ENCODE measurements around the gene RHOD.

RHOD gene

DNA sequence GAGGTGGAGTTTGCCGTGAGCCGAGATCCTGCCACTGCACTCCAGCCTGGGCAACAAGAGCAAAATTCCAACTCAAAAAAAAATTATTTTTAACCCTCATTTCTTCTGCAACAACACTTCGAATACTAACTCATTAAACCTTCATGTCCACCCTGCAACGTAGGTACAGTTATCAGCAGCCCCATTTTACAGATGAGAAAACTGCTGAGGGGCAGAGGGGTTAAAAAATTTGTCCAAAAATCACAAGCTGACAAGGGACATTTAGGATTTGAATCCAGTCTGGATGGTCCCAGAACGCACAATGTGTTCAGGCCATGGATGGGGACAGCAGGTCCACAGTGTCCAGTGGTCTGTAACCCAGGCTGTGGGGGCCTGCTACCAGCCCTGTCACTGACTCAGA, 29.0 kb downstream of the RHOD start:
- no peak for TF ChIP-seq USF1 (IDR thresholded peaks at IDR 0.05)

DNA sequence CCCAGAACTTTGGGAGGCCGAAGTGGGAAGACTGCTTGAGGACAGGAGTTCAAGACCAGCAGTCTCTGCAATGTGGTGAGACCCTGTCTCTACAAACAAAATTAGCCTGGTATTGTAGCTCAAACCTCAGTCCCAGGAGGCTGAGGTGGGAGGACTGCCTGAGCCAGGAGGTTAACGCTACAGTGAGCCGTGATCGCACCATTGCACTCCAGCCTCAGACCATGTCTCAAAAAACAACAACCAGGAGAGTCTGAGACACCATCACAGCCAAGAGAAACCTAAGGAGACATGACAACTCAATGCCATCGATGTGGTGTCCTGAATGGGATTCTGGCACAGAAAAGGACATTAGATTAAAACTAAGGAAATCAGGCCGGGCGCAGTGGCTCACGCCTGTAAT, 34.1 kb downstream of the RHOD start:
- TF ChIP-seq EP300 (IDR thresholded peaks at IDR 0.05; ENCODE audit: borderline replicate concordance): no peak
- no peak for TF ChIP-seq TEAD4 (IDR thresholded peaks at IDR 0.05)
- TF ChIP-seq ZBTB7A (IDR thresholded peaks at IDR 0.05; ENCODE audit: low read depth): no peak
- no peak for TF ChIP-seq YY1 (IDR thresholded peaks at IDR 0.05; ENCODE audit: low read depth)
- no peak for TF ChIP-seq RAD21 (IDR thresholded peaks at IDR 0.05; ENCODE audit: low read depth)

GRCh38 chr11:67095214-67095507, 38.5 kb downstream of the RHOD start:
- no peak for TF ChIP-seq NFIC (IDR thresholded peaks at IDR 0.05)
- no peak for TF ChIP-seq RAD21 (IDR thresholded peaks at IDR 0.05; ENCODE audit: low read depth)
- no peak for TF ChIP-seq EGR1 (IDR thresholded peaks at IDR 0.05)
- no peak for TF ChIP-seq FOXM1 (IDR thresholded peaks at IDR 0.05; ENCODE audit: borderline replicate concordance, low read depth)
- TF ChIP-seq TAF1 (IDR thresholded peaks at IDR 0.05; ENCODE audit: low read depth): no peak
- TF ChIP-seq USF1 (IDR thresholded peaks at IDR 0.05): no peak
- TF ChIP-seq, protein P1, sequence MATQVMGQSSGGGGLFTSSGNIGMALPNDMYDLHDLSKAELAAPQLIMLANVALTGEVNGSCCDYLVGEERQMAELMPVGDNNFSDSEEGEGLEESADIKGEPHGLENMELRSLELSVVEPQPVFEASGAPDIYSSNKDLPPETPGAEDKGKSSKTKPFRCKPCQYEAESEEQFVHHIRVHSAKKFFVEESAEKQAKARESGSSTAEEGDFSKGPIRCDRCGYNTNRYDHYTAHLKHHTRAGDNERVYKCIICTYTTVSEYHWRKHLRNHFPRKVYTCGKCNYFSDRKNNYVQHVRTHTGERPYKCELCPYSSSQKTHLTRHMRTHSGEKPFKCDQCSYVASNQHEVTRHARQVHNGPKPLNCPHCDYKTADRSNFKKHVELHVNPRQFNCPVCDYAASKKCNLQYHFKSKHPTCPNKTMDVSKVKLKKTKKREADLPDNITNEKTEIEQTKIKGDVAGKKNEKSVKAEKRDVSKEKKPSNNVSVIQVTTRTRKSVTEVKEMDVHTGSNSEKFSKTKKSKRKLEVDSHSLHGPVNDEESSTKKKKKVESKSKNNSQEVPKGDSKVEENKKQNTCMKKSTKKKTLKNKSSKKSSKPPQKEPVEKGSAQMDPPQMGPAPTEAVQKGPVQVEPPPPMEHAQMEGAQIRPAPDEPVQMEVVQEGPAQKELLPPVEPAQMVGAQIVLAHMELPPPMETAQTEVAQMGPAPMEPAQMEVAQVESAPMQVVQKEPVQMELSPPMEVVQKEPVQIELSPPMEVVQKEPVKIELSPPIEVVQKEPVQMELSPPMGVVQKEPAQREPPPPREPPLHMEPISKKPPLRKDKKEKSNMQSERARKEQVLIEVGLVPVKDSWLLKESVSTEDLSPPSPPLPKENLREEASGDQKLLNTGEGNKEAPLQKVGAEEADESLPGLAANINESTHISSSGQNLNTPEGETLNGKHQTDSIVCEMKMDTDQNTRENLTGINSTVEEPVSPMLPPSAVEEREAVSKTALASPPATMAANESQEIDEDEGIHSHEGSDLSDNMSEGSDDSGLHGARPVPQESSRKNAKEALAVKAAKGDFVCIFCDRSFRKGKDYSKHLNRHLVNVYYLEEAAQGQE (IDR thresholded peaks at IDR 0.05; ENCODE audit: low read depth): no peak
- TF ChIP-seq ZBTB7A (IDR thresholded peaks at IDR 0.05; ENCODE audit: low read depth): no peak
- TF ChIP-seq EP300 (IDR thresholded peaks at IDR 0.05; ENCODE audit: borderline replicate concordance): no peak
- TF ChIP-seq CEBPB (IDR thresholded peaks at IDR 0.05): no peak

GRCh38 chr11:67098799-67099429, 42.3 kb downstream of the RHOD start:
- TF ChIP-seq, protein P2, sequence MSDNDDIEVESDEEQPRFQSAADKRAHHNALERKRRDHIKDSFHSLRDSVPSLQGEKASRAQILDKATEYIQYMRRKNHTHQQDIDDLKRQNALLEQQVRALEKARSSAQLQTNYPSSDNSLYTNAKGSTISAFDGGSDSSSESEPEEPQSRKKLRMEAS (IDR thresholded peaks at IDR 0.05): no peak
- TF ChIP-seq TCF12 (IDR thresholded peaks at IDR 0.05; ENCODE audit: low read depth) (no peak), EP300 (IDR thresholded peaks at IDR 0.05; ENCODE audit: borderline replicate concordance) (no peak), ZBTB7A (IDR thresholded peaks at IDR 0.05; ENCODE audit: low read depth) (no peak), USF1 (IDR thresholded peaks at IDR 0.05) (no peak), FOXM1 (IDR thresholded peaks at IDR 0.05; ENCODE audit: borderline replicate concordance, low read depth) (no peak), EGR1 (IDR thresholded peaks at IDR 0.05) (no peak), TAF1 (IDR thresholded peaks at IDR 0.05; ENCODE audit: low read depth) (no peak), RAD21 (IDR thresholded peaks at IDR 0.05; ENCODE audit: low read depth) (no peak), TEAD4 (IDR thresholded peaks at IDR 0.05) (no peak), CEBPB (IDR thresholded peaks at IDR 0.05) (no peak), YY1 (IDR thresholded peaks at IDR 0.05; ENCODE audit: low read depth) (no peak), CREB1 (IDR thresholded peaks at IDR 0.05; ENCODE audit: low read depth) (no peak), NFIC (IDR thresholded peaks at IDR 0.05) (no peak)
- TF ChIP-seq, protein P1 (IDR thresholded peaks at IDR 0.05; ENCODE audit: low read depth): no peak

DNA sequence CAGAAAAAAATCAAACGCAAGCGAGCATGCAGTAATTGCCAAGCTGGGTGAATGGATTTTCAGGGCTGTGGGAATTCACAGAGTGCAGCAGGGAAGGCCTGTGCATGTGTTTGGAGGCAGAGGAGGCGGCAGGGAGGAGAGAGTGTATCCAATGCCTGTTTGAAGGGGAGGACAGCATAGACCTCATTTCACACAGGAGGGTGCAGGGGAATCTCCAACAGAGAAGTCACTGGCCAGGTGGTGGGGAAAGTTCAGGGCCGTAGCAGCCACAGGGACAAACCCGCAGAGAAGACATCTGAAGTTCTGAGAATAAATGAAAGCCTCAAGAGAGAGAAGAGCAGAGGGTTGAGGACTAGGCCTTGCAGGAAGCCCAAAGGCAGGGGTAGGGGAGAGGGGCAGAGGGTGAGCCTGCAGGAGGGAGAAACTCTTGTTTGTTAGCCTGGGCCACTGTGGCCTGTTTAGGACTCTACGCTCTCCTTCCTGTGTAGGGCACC, 43.2 kb downstream of the RHOD start:
- TF ChIP-seq EP300 (IDR thresholded peaks at IDR 0.05; ENCODE audit: borderline replicate concordance) (no peak), CEBPB (IDR thresholded peaks at IDR 0.05) (no peak), EGR1 (IDR thresholded peaks at IDR 0.05) (no peak), FOXM1 (IDR thresholded peaks at IDR 0.05; ENCODE audit: borderline replicate concordance, low read depth) (no peak), RAD21 (IDR thresholded peaks at IDR 0.05; ENCODE audit: low read depth) (no peak), NFIC (IDR thresholded peaks at IDR 0.05) (no peak)
- TF ChIP-seq, protein P2 (IDR thresholded peaks at IDR 0.05): no peak

DNA sequence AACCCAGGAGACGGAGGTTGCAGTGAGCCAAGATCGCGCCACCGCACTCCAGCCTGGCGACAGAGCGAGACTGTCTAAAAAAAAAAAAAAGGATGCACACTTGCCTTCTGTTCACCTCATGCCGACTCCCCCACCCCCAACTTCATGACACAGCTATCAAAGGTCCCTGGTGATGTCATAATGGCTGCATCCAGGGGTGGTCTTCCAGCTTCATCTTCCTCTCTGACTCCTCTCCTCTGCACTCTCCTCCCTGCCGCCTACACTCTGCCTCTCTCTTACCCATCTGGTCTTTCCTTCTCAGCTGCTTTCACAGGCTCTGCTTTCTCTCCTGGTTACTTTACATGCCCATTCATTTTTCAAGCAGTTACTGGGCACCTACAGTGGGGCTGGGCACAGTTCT, 46.0 kb downstream of the RHOD start:
- TF ChIP-seq NFIC (IDR thresholded peaks at IDR 0.05): no peak
- no peak for TF ChIP-seq TCF12 (IDR thresholded peaks at IDR 0.05; ENCODE audit: low read depth)
- TF ChIP-seq TEAD4 (IDR thresholded peaks at IDR 0.05): no peak
